DOHH2 (cell line): ENCODE results near the gene ABCC6.

Experiments
- H3F3A ChIP-seq: fragments of 200-600 bp; sonication (generic), shearing (Covaris generic); 2 replicates; pipeline ENCODE4 v1.6.0; 2016; ENCODE audit warnings: antibody characterized with exemption, mild to moderate bottlenecking; ENCODE audit not compliant: control insufficient read depth, insufficient read depth
- H3K27ac ChIP-seq: fragments of 200-600 bp; sonication (generic); 2 replicates; pipeline ENCODE4 v1.5.1; 2014; ENCODE audit warnings: low read depth, mild to moderate bottlenecking, low read length, moderate library complexity
- H3K27me3 ChIP-seq: fragments of 200-600 bp; sonication (generic); 2 replicates; pipeline ENCODE4 v1.6.1; 2014; ENCODE audit warnings: mild to moderate bottlenecking, low read length, mixed read lengths; ENCODE audit not compliant: control insufficient read depth
- H3K36me3 ChIP-seq: fragments of 200-600 bp; sonication (generic); 2 replicates; pipeline ENCODE4 v1.6.1; 2014; ENCODE audit warnings: mild to moderate bottlenecking, low read length, moderate library complexity, mixed read lengths; ENCODE audit not compliant: control insufficient read depth
- H3K4me1 ChIP-seq: fragments of 200-600 bp; sonication (generic); 2 replicates; pipeline ENCODE4 v1.6.1; 2014; ENCODE audit warnings: mild to moderate bottlenecking, low read length, mixed read lengths; ENCODE audit not compliant: control insufficient read depth
- H3K4me2 ChIP-seq: fragments of 200-600 bp; sonication (generic); 2 replicates; pipeline ENCODE4 v1.6.0; 2014; ENCODE audit warnings: mild to moderate bottlenecking, low read length, moderate library complexity
- H3K4me3 ChIP-seq: fragments of 200-600 bp; sonication (generic); 2 replicates; pipeline ENCODE4 v1.5.1; 2014; ENCODE audit warnings: mild to moderate bottlenecking, low read length, mixed read lengths
- H3K79me2 ChIP-seq: fragments of 200-600 bp; sonication (generic); 2 replicates; pipeline ENCODE4 v1.6.1; 2014; ENCODE audit warnings: mild to moderate bottlenecking, low read length, mixed read lengths; ENCODE audit not compliant: control insufficient read depth
- H3K9me2 ChIP-seq: fragments of 200-600 bp; sonication (generic); replicated peaks from 2 replicates; pipeline ENCODE4 v1.6.1; 2014; ENCODE audit warnings: mild to moderate bottlenecking, low read length, mixed read lengths; ENCODE audit not compliant: control insufficient read depth
- H3K9me3 ChIP-seq: fragments of 200-600 bp; sonication (generic); 2 replicates; pipeline ENCODE4 v1.6.1; 2014; ENCODE audit warnings: antibody characterized with exemption, low read length, mixed read lengths; ENCODE audit not compliant: control insufficient read depth, insufficient read depth
- H4K20me1 ChIP-seq: fragments of 200-600 bp; sonication (generic); 2 replicates; pipeline ENCODE4 v1.6.0; 2014; ENCODE audit warnings: low read depth, mild to moderate bottlenecking, antibody characterized with exemption, low read length, moderate library complexity; ENCODE audit not compliant: control insufficient read depth, insufficient read depth
- EZH2phosphoT487 ChIP-seq: fragments of 200-600 bp; sonication (generic); IDR thresholded peaks from 2 replicates; pipeline ENCODE4 v1.6.1; 2017; ENCODE audit warnings: borderline replicate concordance, mild to moderate bottlenecking, antibody characterized with exemption, low read length, moderate library complexity, mixed read lengths
- TF ChIP-seq, protein P1 (sequence below): fragments of 200-600 bp; sonication (generic); IDR thresholded peaks from one replicate; pipeline ENCODE4 v1.5.1; 2014; ENCODE audit warnings: antibody characterized with exemption, mild to moderate bottlenecking, low read depth, low read length; ENCODE audit not compliant: poor library complexity, severe bottlenecking

Gene ABCC6

DNA sequence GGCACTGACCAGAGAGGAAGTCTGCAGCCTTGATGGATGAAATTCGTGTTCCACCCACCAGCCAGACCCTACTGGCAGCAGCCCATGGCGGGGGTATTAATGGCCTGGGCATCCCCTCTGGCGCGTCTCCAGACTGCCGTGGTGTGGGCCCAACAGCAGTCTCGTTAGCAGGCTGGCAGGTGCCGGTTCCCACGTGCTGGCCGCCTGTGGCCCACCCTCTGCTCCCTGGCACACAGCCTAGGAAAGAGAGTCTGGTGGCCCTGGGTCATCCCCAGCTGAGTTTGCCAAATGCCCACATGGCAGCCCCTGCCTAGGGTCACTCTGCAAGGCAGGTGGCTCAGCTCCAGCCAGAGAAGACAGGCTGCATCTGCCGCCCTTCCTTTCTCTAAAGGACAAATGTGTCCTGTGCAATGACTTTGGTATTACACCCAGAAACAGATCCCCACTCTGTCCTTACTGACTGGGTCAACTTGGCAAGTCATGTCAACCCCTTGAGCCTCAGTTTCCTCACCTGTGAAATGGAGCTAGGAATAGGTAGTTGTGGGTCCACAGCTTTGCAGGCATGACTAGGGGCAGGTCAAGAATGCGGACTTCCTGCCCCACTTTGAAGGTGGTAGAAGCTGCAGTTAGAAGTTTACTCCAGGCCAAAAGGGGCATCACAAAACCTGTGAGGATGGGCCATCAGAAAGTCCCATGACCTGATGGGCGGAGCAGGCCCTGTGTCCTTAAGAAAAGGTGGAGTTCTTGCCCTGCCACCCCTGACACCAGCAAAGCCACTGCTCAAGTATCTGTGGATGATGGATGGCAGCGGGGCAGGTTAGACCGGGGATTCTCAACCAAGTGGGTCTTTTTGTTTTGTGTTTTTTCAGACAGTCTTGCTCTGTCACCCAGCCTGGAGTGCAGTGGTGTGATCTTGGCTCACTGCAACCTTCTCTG is 76.6 kb downstream of the ABCC6 start:
- H3K27me3 ChIP-seq = no peaks in the 10 kb centered on the region
- no peaks in the 10 kb centered on the region for H3K4me1 ChIP-seq
- TF ChIP-seq, protein P1, sequence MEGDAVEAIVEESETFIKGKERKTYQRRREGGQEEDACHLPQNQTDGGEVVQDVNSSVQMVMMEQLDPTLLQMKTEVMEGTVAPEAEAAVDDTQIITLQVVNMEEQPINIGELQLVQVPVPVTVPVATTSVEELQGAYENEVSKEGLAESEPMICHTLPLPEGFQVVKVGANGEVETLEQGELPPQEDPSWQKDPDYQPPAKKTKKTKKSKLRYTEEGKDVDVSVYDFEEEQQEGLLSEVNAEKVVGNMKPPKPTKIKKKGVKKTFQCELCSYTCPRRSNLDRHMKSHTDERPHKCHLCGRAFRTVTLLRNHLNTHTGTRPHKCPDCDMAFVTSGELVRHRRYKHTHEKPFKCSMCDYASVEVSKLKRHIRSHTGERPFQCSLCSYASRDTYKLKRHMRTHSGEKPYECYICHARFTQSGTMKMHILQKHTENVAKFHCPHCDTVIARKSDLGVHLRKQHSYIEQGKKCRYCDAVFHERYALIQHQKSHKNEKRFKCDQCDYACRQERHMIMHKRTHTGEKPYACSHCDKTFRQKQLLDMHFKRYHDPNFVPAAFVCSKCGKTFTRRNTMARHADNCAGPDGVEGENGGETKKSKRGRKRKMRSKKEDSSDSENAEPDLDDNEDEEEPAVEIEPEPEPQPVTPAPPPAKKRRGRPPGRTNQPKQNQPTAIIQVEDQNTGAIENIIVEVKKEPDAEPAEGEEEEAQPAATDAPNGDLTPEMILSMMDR = no peak
- TF ChIP-seq EZH2phosphoT487 = no peak
- H3F3A ChIP-seq = no peaks in the 10 kb centered on the region
- H3K36me3 ChIP-seq = peaks cover 12% of the 10 kb centered on the region
- no peaks in the 10 kb centered on the region for H3K79me2 ChIP-seq
- no peak overlapping the region for H3K27ac ChIP-seq
- H3K9me2 ChIP-seq = no peaks in the 10 kb centered on the region
- H3K4me3 ChIP-seq = no peak overlapping the region
- no peaks in the 10 kb centered on the region for H3K9me3 ChIP-seq
- H3K4me2 ChIP-seq = no peak overlapping the region
- H4K20me1 ChIP-seq = no peaks in the 10 kb centered on the region

DNA sequence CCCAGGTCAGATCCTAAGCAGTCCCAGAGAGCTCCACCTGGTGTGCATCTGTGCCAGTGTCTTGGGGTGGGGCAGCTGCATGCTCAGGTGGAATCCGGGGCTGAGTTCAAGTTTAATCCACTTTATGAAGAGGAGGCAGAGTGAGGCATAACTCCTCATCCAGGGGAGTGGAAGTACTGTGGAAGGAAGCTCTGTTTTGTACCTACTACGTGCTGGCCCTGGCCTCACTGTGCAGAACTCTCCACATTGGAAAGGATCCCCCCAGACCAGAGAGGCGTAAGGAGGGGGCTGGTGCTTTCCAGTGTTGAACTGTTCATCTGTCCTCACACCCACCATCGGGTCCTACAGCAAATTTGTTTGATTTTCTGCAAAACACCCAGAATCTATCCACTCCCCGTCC is 78.0 kb downstream of the ABCC6 start:
- Histone ChIP-seq H4K20me1 (no peaks in the 10 kb centered on the region), H3K4me3 (no peak overlapping the region), H3F3A (no peaks in the 10 kb centered on the region), H3K27me3 (no peaks in the 10 kb centered on the region), H3K4me2 (no peak overlapping the region), H3K36me3 (peaks cover 25% of the 10 kb centered on the region), H3K9me2 (no peaks in the 10 kb centered on the region), H3K79me2 (no peaks in the 10 kb centered on the region), H3K9me3 (no peaks in the 10 kb centered on the region), H3K4me1 (no peaks in the 10 kb centered on the region), H3K27ac (no peak overlapping the region)
- no peak for TF ChIP-seq EZH2phosphoT487
- TF ChIP-seq, protein P1 = no peak

DNA sequence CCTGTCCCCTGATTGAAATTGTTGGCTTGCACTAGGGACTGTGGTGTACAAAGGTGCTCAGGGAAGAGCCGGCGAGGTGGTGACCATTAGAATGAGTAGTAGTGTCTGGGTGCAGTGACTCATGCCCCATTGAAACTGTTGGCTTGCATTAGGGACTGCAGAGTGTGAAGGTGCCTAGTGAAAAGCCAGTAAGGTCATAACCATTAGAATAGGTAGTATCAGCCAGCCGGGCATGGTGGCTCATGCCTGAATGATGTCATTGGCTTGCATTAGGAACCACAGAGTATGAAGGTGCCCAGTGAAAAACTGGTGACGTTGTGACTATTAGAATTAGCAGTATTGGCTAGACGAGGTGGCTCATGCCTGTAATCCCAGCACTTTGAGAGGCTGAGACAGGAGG is 78.9 kb downstream of the ABCC6 start:
- Histone ChIP-seq H4K20me1 (no peaks in the 10 kb centered on the region), H3K27ac (no peak overlapping the region), H3K27me3 (no peaks in the 10 kb centered on the region), H3K9me3 (no peaks in the 10 kb centered on the region), H3K9me2 (no peaks in the 10 kb centered on the region), H3K79me2 (no peaks in the 10 kb centered on the region), H3K4me2 (no peak overlapping the region), H3K36me3 (peaks cover 31% of the 10 kb centered on the region), H3K4me3 (no peak overlapping the region), H3K4me1 (no peaks in the 10 kb centered on the region), H3F3A (no peaks in the 10 kb centered on the region)
- TF ChIP-seq, protein P1 = no peak
- no peak for TF ChIP-seq EZH2phosphoT487
